Astrocyte (in vitro differentiated cells and primary cell): ENCODE measurements around the gene PPP2R2D. TPM values are rescaled to one million over a fixed set of nuclear protein-coding genes. Genes with fewer than 3 reads are reported as not detected.

Source experiments
- DNase-seq: peaks from one replicate; pipeline ENCODE4 v3.0.0-alpha.2; 2010; ENCODE audit warnings: low read depth
- FAIRE-seq: peaks from 2 replicates; lab custom pipeline; 2011; peaks lifted over from hg19 to GRCh38; lab: Jason Lieb, UNC
- H2AFZ ChIP-seq: 2 replicates; pipeline ENCODE4 v1.6.0; 2012; ENCODE audit warnings: low read depth, low read length, inconsistent platforms
- H3K27ac ChIP-seq: 2 replicates; pipeline ENCODE4 v1.5.1; 2011; ENCODE audit warnings: low read depth, low read length, inconsistent platforms
- H3K27me3 ChIP-seq: 2 replicates; pipeline ENCODE4 v1.6.0; 2011; ENCODE audit warnings: low read length, inconsistent platforms; ENCODE audit not compliant: insufficient read depth
- H3K36me3 ChIP-seq: 2 replicates; pipeline ENCODE4 v1.5.1; 2011; ENCODE audit warnings: low read length, inconsistent platforms; ENCODE audit not compliant: insufficient read depth
- H3K4me1 ChIP-seq: 2 replicates; pipeline ENCODE4 v1.5.1; 2011; ENCODE audit warnings: low read length, inconsistent platforms; ENCODE audit not compliant: insufficient read depth
- H3K4me2 ChIP-seq: 2 replicates; pipeline ENCODE4 v1.6.0; 2012; ENCODE audit warnings: low read length, inconsistent platforms
- H3K4me3 ChIP-seq: 2 replicates; pipeline ENCODE4 v1.5.1; 2011; ENCODE audit warnings: low read depth, mild to moderate bottlenecking, low read length, inconsistent platforms; ENCODE audit not compliant: insufficient read depth
- H3K79me2 ChIP-seq: 2 replicates; pipeline ENCODE4 v1.6.0; 2012; ENCODE audit warnings: mild to moderate bottlenecking, low read length, inconsistent platforms; ENCODE audit not compliant: insufficient read depth
- H3K9ac ChIP-seq: 2 replicates; pipeline ENCODE4 v1.6.0; 2012; ENCODE audit warnings: mild to moderate bottlenecking, low read length, inconsistent platforms
- H3K9me3 ChIP-seq: 2 replicates; pipeline ENCODE4 v1.5.1; 2012; ENCODE audit warnings: low read depth, mild to moderate bottlenecking, low read length, inconsistent platforms; ENCODE audit not compliant: insufficient read depth
- H4K20me1 ChIP-seq: 2 replicates; pipeline ENCODE4 v1.6.0; 2012; ENCODE audit warnings: low read length, inconsistent platforms; ENCODE audit not compliant: insufficient read depth
- H3K27ac Mint-ChIP-seq: one replicate; pipeline ENCODE4 v1.8.0; 2021; ENCODE audit warnings: mild to moderate bottlenecking, mixed read lengths; ENCODE audit not compliant: unreplicated experiment
- H3K27me3 Mint-ChIP-seq: one replicate; pipeline ENCODE4 v1.8.0; 2021; ENCODE audit warnings: low read depth, mixed read lengths; ENCODE audit not compliant: unreplicated experiment
- H3K36me3 Mint-ChIP-seq: one replicate; pipeline ENCODE4 v1.8.0; 2021; ENCODE audit warnings: low read depth, mixed read lengths; ENCODE audit not compliant: unreplicated experiment
- H3K4me1 Mint-ChIP-seq: one replicate; pipeline ENCODE4 v1.8.0; 2021; ENCODE audit warnings: low read depth, mixed read lengths; ENCODE audit not compliant: unreplicated experiment
- H3K4me3 Mint-ChIP-seq: one replicate; pipeline ENCODE4 v1.8.0; 2021; ENCODE audit warnings: mild to moderate bottlenecking, moderate library complexity, mixed read lengths; ENCODE audit not compliant: unreplicated experiment
- H3K9me3 Mint-ChIP-seq: one replicate; pipeline ENCODE4 v1.8.0; 2021; ENCODE audit warnings: mild to moderate bottlenecking, mixed read lengths; ENCODE audit not compliant: unreplicated experiment
- EZH2 ChIP-seq: IDR thresholded peaks from 2 replicates; pipeline ENCODE4 v1.6.1; 2012; ENCODE audit warnings: mild to moderate bottlenecking, low read length, inconsistent platforms; ENCODE audit not compliant: insufficient read depth
- total RNA-seq: library from RNA; stranded (reverse); gene quantifications from 2 replicates; pipeline ENCODE4 v1.2.1, GENCODE V29; 2021
- TF ChIP-seq, protein P1 (sequence below): IDR thresholded peaks from 2 replicates; pipeline ENCODE4 v1.5.1; 2011; ENCODE audit warnings: low read depth, mild to moderate bottlenecking, inconsistent platforms, low read length, moderate library complexity; ENCODE audit not compliant: insufficient read depth

PPP2R2D gene
- total RNA-seq, 1 donor from 2014 or later, result 32.5 TPM

GRCh38 chr10:132007681-132008080 is 106.9 kb downstream of the PPP2R2D start:
- Histone ChIP-seq H3K9ac (no peak overlapping the region), H3K4me1 (no peaks in the 10 kb centered on the region), H2AFZ (no peak overlapping the region), H4K20me1 (no peaks in the 10 kb centered on the region), H3K79me2 (no peaks in the 10 kb centered on the region), H3K4me2 (no peak overlapping the region), H3K9me3 (peaks cover 3% of the 10 kb centered on the region), H3K27me3 (peaks cover 11% of the 10 kb centered on the region), H3K27ac (no peak overlapping the region), H3K36me3 (no peaks in the 10 kb centered on the region), H3K4me3 (no peak overlapping the region)
- Mint-ChIP-seq H3K4me1 (no peaks in the 10 kb centered on the region), H3K27ac (peak overlapping the region; percentile 8), H3K36me3 (peaks cover 2% of the 10 kb centered on the region), H3K9me3 (peaks cover 11% of the 10 kb centered on the region), H3K27me3 (peaks cover 15% of the 10 kb centered on the region), H3K4me3 (no peak overlapping the region)
- FAIRE-seq (no peak), DNase-seq (no peak)
- TF ChIP-seq EZH2, result no peak
- TF ChIP-seq, protein P1, sequence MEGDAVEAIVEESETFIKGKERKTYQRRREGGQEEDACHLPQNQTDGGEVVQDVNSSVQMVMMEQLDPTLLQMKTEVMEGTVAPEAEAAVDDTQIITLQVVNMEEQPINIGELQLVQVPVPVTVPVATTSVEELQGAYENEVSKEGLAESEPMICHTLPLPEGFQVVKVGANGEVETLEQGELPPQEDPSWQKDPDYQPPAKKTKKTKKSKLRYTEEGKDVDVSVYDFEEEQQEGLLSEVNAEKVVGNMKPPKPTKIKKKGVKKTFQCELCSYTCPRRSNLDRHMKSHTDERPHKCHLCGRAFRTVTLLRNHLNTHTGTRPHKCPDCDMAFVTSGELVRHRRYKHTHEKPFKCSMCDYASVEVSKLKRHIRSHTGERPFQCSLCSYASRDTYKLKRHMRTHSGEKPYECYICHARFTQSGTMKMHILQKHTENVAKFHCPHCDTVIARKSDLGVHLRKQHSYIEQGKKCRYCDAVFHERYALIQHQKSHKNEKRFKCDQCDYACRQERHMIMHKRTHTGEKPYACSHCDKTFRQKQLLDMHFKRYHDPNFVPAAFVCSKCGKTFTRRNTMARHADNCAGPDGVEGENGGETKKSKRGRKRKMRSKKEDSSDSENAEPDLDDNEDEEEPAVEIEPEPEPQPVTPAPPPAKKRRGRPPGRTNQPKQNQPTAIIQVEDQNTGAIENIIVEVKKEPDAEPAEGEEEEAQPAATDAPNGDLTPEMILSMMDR, result no peak

Other genes with a start within 250 kb of the PPP2R2D start
- 112 and 141 TPM in 2 replicates for gene BNIP3, start 80.9 kb downstream of the PPP2R2D start, total RNA-seq
- gene JAKMIP3, start 164.9 kb downstream of the PPP2R2D start, total RNA-seq, result 0.34 and 0.54 TPM in 2 replicates